PC-3 (cell line): Measurements from ENCODE around the gene CSMD2.

Source experiments
- CTCF ChIP-seq: fragments of 300-600 bp; sonication (generic); conservative IDR thresholded peaks from 2 replicates; pipeline ENCODE4 v1.5.1; 2017; ENCODE audit warnings: antibody characterized with exemption, low read depth, mild to moderate bottlenecking, low read length
- EZH2 ChIP-seq: fragments of 300-600 bp; sonication (generic); IDR thresholded peaks from one replicate; pipeline ENCODE4 v1.6.1; 2017; ENCODE audit warnings: antibody characterized with exemption, mild to moderate bottlenecking, low read length; ENCODE audit not compliant: unreplicated experiment
- EZH2phosphoT487 ChIP-seq: fragments of 300-600 bp; sonication (generic); IDR thresholded peaks from 2 replicates; pipeline ENCODE4 v1.6.1; 2018; ENCODE audit warnings: mild to moderate bottlenecking, antibody characterized with exemption, low read length, borderline replicate concordance

- TF ChIP-seq CTCF (no peak), EZH2 (no peak), EZH2phosphoT487 (no peak)
Measured at GRCh38 chr1:33649759-33650158, 515.3 kb downstream of the CSMD2 start.
